NCI-H82 (cell line): ENCODE measurements around the gene LIN9.

Experiments
- DNase-seq: peaks from one replicate; lab custom pipeline; 2025; lab: John Stamatoyannopoulos, UW

LIN9 gene

GRCh38 chr1:226318471-226318870, 9.5 kb upstream of the LIN9 start:
- no peak for DNase-seq

GRCh38 chr1:226314055-226314454, 5.1 kb upstream of the LIN9 start:
- no peak for DNase-seq

DNA sequence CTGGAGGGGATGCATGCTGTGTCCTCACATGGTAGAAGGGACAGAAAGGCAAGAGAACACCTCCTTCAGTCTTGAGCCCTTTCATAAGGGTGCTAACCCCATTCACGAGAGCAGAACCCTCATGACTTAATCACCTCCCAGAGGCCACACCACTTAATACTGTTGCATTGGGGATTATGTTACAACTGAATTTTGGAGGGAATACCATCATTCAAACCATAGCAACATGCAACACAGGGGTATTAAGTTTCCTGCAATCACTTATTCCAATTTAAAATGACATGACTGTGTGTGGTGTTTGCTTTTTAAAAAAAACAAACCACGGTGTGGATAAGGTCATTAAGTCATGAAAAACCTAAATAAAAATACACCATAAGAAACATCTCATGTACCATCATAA, 3.1 kb upstream of the LIN9 start:
- peak; percentile 49 for DNase-seq

- no peak for DNase-seq
These were observed 2.4 kb upstream of the LIN9 start for GRCh38 chr1:226311376-226311775.

DNA sequence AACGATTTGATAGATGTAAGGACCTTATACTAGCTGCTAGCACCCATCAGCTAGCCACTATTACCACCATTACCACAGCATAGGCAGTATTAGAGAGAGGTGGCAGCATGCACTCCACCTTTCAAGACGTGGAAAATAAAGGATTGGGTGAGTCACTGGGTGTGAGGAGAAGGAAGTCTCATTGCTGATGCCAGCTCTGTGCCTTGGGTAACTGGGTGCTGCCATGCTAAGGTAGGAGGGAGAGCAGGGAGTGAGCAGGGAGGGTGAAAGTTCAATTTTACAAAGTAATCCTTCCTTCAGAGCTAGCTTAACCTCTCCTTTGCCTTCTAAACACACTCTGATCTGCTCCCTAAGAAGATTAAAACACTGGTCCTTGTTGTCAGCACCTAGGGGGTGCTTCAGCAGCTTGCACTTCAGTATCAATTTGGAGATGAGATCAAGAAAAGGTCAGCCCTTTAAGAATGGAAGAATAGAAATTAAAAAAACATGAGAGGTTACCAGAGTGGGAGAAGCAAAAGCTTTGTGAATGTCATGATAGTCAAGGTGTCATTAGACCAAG, 1.8 kb upstream of the LIN9 start:
- peak; percentile 93 for DNase-seq

- peak; percentile 56 for DNase-seq
These were observed 1.2 kb upstream of the LIN9 start for GRCh38 chr1:226310245-226310540.

GRCh38 chr1:226309398-226310244, 657 bp upstream of the LIN9 start:
- DNase-seq: peak; percentile 72

DNA sequence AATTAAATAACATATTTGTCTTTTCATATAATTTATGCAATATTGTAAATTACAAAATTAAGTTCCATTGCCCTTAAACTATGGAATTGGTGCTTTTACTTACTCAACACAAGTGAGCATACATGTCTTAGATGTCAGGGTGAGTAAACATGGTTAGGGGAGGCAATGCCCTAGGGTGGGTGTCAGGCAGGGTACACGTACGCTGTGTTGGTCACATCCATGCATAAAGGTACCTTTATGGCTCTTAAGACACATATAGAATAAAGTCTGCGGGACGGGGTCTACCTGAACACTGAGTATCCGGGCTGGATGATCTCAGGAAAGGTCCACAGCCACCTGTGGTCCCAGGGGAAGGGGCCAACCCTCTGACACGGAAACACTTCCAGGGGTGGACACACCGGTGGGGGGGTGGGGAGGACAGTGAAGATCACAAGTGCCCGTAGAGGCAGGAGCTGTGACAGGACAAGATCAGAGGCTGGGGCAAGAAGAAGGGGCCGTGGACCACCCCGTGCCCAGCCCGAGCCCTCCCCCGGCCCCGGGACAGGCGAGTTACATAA, 720 bp downstream of the LIN9 start:
- peak; percentile 61 for DNase-seq

- DNase-seq: no peak
These were observed 2.5 kb downstream of the LIN9 start for GRCh38 chr1:226306425-226306824.

DNA sequence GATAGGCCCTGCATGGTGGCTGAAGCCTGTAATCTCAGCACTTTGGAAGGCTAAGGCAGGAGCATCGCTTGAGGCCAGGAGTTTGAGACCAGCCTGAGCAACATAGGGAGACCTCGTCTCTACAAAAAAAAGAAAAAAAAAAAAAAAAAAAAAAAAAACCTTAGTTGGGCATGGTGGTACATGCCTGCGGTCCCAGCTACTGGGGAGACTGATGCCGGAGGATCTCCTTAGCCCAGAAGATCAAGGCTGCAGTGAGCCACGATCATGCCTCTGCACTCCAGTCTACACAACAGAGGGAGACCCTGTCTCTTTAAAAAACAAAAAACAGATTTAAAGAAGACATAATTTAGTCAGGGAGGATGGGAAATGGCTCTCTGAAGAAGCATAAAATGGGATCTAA, 3.8 kb downstream of the LIN9 start:
- no peak for DNase-seq

- DNase-seq: no peak
These were observed 4.5 kb downstream of the LIN9 start for GRCh38 chr1:226304291-226304955.

GRCh38 chr1:226302731-226303130, 6.2 kb downstream of the LIN9 start:
- DNase-seq: no peak

- DNase-seq: no peak
These were observed 12.1 kb downstream of the LIN9 start for GRCh38 chr1:226296911-226297310.

DNA sequence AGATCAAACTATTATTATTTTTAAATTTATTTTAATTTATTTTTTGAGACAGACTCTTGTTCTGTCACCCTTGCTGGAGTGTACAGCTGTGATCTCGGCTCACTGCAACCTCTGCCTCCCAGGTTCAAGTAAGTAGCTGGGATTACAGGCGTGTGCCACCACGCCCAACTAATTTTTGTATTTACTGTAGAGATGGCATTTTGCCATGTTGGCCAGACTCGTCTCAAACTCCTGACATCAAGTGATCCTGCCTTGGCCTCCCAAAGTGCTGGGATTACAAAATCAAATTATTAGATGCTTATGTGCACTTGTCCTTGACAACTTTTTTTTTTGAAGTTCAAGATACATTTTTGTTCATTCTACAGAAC, 15.4 kb downstream of the LIN9 start:
- no peak for DNase-seq

DNA sequence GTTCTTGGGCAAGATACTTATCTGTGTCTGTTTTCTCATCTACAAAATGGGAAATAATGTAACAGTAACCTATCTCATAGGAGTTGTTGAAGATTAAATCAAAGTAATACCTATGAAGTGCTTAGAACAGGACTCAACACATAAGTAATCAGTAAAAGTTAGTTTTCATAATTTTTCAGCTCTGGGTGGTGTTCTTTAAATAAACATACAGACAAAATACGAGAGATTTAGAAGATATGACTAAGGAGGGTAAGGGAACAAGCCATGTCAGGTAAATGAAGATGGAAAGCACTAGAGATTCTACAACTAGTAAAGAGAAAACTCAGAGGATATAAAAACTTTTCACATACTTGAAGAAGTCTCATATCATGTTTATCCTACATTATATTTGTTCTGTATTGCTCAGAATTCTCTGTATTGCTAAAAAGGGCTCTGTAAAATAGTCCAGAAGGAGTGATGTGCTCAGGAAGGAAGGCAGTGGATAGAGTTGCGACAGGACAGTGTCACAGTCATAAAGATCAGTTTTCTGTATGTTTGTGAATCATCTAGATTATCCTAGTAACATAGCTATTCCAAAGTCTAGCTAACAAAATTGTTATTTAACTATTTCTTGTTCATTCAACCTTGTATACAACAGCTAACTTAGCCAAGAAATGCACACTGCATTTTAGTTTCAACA, 16.0 kb downstream of the LIN9 start:
- no peak for DNase-seq

- no peak for DNase-seq
These were observed 21.4 kb downstream of the LIN9 start for GRCh38 chr1:226287587-226287986.

GRCh38 chr1:226281058-226281457, 27.9 kb downstream of the LIN9 start:
- no peak for DNase-seq

DNA sequence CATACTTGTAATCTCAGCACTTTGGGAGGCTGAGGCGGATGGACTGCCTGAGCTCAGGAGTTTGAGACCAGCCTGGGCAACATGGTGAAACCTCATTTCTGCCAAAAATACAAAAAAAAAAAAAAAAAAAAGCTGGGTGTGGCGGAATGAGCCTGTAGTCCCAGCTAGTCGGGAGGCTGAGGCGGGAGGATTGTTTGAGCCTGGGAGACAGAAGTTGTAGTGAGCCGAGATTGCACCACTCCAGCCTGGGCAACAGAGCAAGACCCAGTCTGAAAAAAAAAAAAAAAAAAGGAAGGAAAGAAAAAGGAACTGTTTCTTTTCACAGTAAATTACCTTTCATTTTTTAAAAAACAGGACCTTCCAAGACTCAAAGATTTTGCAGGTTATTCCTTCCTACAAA, 29.5 kb downstream of the LIN9 start:
- DNase-seq: no peak

GRCh38 chr1:226277897-226278296, 31.1 kb downstream of the LIN9 start:
- no peak for DNase-seq

DNA sequence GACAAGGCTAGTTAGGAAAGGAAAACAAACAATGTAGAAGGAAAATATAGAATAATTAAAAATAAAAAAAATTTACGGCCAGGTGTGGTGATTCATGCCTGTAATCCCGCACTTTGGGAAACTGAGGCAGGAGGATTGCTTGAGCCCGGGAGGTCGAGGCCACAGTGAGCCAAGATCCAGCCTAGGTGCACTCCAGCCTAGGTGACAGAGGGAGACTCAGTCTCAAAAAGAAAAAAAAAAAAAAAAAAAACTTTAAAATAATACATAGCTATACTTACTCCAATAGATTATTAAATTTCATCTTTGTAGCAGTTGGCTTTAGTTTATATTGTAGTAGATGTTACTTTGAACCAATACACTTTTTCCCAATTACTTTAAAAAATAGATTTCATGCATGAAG, 32.0 kb downstream of the LIN9 start:
- DNase-seq: no peak

GRCh38 chr1:226276077-226276682, 32.8 kb downstream of the LIN9 start:
- DNase-seq: no peak

GRCh38 chr1:226274138-226274537, 34.8 kb downstream of the LIN9 start:
- DNase-seq: no peak
